GM03348 (cell line): Measurements from ENCODE around the gene CCBE1.
"Not testable (repeated sequence)": the region's sequence is repeated elsewhere in the genome, so short reads cannot be mapped to it uniquely, and the experiment has no call there.

ENCODE experiments used
- DNase-seq: peaks from one replicate; pipeline ENCODE4 v3.0.0; 2012; ENCODE audit warnings: low spot score

Gene CCBE1

GRCh38 chr18:59681521-59682004 is 15.7 kb downstream of the CCBE1 start:
- DNase-seq, result no peak

GRCh38 chr18:59681051-59681450 is 16.2 kb downstream of the CCBE1 start:
- DNase-seq, result no peak

- DNase-seq, result no peak
Measured at GRCh38 chr18:59675346-59675745, 21.9 kb downstream of the CCBE1 start.

- DNase-seq, result no peak
Measured at GRCh38 chr18:59674903-59675270, 22.3 kb downstream of the CCBE1 start.

- no peak for DNase-seq
Measured at GRCh38 chr18:59674186-59674902, 22.9 kb downstream of the CCBE1 start.

- peak; percentile 47 for DNase-seq
Measured at GRCh38 chr18:59672235-59672711, 24.9 kb downstream of the CCBE1 start.

GRCh38 chr18:59671551-59671950 is 25.7 kb downstream of the CCBE1 start:
- DNase-seq, result no peak

GRCh38 chr18:59669872-59670657 is 27.2 kb downstream of the CCBE1 start:
- DNase-seq, result peak; percentile 73

GRCh38 chr18:59667488-59667887 is 29.7 kb downstream of the CCBE1 start:
- no peak for DNase-seq

- DNase-seq, result not testable (repeated sequence)
Measured at GRCh38 chr18:59666007-59666402, 31.2 kb downstream of the CCBE1 start.

GRCh38 chr18:59665057-59666006 is 31.9 kb downstream of the CCBE1 start:
- DNase-seq, result peak; percentile 39

GRCh38 chr18:59664329-59664728 is 32.9 kb downstream of the CCBE1 start:
- no peak for DNase-seq

- DNase-seq, result no peak
Measured at GRCh38 chr18:59663096-59663495, 34.1 kb downstream of the CCBE1 start.

GRCh38 chr18:59661891-59662701 is 35.1 kb downstream of the CCBE1 start:
- DNase-seq, result no peak

- no peak for DNase-seq
Measured at GRCh38 chr18:59660786-59661743, 36.2 kb downstream of the CCBE1 start.

GRCh38 chr18:59660366-59660765 is 36.9 kb downstream of the CCBE1 start:
- DNase-seq, result no peak

- DNase-seq, result peak; percentile 35
Measured at GRCh38 chr18:59659508-59660170, 37.6 kb downstream of the CCBE1 start.

- no peak for DNase-seq
Measured at GRCh38 chr18:59658941-59659340, 38.3 kb downstream of the CCBE1 start.

- DNase-seq, result no peak
Measured at GRCh38 chr18:59657012-59657411, 40.2 kb downstream of the CCBE1 start.
